Gastrocnemius medialis (tissue), 4 donors: ENCODE measurements around the gene HUWE1.

Experiments
- POLR2A ChIP-seq, 2 donors: fragments of 450-650 bp; IDR thresholded peaks; one replicate each; pipeline ENCODE4 v1.6.1; 2017; ENCODE audit warnings: antibody characterized with exemption in 2 of 2, mild to moderate bottlenecking in 2 of 2, moderate library complexity in 2 of 2
- TF ChIP-seq, protein P1 (sequence below), 5 experiments: fragments of 450-650 bp in 3 of 5; fragments of 200-600 bp in 2 of 5; sonication (generic) in 2 of 5; IDR thresholded peaks in 4 of 5; conservative IDR thresholded peaks in 1 of 5; 1 replicate in 4 of 5; 2 replicates in 1 of 5; pipeline ENCODE4 v1.5.1; 2016 to 2019; ENCODE audit warnings: antibody characterized with exemption in 5 of 5, mild to moderate bottlenecking in 3 of 5, moderate library complexity in 3 of 5

DNA sequence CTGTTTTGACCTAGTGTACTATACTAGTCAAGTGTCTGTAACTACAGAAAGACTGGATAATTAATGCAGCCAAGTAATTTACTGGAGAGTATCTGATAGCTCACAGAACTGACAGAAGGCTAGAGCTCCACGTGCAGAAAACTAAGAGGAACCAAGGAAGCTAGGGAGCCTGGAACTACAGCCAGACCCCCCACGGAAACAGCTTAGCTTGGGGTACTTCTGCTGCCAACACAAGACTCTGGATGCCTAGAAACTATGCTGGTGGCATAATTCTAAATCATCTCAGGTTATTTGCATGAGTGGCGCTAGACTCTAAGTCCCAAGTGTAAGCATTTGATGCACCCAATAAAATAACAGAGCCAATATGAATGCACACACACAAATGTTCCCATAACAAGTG lies 26.5 kb downstream of the HUWE1 start:
- no peak for TF ChIP-seq POLR2A (IDR thresholded peaks at IDR 0.05)
- TF ChIP-seq, protein P1, sequence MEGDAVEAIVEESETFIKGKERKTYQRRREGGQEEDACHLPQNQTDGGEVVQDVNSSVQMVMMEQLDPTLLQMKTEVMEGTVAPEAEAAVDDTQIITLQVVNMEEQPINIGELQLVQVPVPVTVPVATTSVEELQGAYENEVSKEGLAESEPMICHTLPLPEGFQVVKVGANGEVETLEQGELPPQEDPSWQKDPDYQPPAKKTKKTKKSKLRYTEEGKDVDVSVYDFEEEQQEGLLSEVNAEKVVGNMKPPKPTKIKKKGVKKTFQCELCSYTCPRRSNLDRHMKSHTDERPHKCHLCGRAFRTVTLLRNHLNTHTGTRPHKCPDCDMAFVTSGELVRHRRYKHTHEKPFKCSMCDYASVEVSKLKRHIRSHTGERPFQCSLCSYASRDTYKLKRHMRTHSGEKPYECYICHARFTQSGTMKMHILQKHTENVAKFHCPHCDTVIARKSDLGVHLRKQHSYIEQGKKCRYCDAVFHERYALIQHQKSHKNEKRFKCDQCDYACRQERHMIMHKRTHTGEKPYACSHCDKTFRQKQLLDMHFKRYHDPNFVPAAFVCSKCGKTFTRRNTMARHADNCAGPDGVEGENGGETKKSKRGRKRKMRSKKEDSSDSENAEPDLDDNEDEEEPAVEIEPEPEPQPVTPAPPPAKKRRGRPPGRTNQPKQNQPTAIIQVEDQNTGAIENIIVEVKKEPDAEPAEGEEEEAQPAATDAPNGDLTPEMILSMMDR (IDR thresholded peaks at IDR 0.05 in 4 of 5, conservative IDR thresholded peaks at IDR 0.05 in 1 of 5) = no peak
